Colon (tissue), 2 donors: ENCODE measurements around the gene CASP6.

Source experiments
- FAIRE-seq: peaks from 2 replicates; lab custom pipeline; 2012; peaks lifted over from hg19 to GRCh38; lab: Jason Lieb, UNC
- donor health status: control.
- donor health status: control.

The CASP6 gene

DNA sequence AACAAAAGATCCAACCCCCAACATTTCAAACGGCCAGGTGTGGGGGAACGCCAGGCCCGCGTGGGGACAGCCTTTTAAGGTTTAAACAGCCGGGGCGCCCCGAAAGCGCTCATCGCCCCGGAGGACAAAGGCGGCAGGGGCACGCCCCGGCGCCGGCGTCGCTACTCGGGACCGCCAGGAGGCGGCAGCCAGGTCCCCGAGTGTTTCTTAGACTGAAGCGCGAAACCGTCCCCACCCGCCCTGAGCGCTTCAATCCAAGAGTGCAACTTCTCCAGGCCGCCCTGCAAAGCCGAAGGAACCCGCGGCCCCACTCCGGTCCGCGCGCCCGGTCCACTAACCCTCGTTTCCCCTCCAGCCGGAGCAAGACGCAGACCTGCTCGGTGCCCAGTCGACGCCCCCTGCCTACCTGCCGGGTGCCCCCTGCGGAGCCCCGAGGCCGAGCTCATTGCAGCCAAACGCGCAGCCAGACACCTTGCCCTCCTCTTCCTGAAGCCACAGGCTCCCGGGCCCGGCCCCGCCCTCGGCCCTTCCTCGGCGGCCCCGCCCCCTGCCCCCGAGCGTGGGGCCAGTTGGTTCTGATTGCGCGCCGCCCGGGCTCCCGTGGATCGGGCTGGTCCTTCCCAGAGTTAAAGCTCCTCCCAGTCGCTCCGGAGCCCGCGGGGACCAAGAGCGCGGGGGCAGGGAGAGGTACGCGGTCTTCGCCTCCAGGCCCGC lies at the start of gene CASP6:
Gene CASP6, minus strand, starts transcription at position 496 of the 714 bp plus-strand sequence. Its CDS starts 50 bp downstream, at position 446.
- FAIRE-seq, result no peak

DNA sequence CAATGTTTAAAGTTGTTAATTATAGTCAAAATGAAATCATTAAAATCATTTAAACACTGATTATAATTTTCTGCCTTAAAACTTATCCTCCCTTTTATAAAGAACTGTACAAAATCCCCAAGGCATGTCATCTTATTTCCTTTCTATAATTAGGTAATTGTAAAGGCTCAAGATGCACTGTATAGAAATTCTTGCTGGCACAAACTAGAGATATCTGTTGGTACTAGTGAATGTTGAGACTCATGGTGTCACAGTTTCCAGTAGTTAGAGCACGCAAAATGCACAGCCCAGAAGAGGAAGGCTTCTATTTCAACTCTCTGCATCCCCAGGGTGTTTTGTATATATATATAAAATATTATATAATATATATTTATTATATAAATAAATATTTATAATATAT lies 49.3 kb upstream of the CASP6 start:
- no peak for FAIRE-seq

DNA sequence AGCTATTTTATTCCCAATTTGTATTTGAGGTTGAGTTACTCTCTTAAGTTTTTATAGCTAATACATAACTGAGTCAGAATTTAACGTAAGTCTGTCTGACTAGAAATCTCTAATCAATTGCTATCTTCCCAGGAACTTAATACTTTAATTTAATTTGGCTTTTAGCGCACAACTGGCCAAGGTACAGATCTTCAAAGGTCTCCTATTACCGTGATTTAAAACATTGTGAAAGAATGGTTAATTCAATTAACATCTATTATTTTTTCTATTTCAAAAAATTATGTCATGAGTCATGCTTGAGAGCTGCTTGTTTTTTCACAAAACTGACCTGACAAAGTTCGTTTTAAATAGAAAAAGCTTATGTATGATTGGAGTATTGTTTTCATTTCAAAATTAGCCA lies 48.6 kb upstream of the CASP6 start:
- no peak for FAIRE-seq

DNA sequence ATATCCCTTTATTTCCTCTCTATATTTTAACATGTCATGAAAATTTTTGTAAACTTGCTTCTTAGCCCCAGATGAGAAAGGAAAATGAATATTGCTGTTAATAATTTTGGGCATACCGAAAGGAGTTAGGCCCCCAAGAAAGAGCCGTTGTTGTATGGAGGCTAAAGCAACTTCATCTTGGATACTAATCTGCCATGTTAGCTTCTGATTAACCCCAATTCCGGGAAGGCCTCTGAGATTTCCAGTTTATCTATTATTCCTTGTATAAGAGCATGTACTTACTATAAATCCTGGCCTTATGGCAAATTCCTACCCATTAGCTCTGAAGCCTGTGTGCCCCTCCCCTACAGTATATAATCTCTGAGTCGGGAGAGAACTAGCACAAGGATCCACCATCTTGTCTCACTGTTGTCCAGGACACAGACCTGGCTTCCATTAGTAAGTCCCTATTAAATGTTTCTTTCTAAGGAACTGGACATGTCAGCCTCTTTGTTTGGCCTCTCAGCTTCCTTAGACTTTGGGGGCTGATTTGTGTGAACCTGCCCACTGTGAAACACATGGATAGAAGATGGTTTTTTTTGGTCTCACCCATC lies 47.5 kb upstream of the CASP6 start:
- FAIRE-seq, result no peak

DNA sequence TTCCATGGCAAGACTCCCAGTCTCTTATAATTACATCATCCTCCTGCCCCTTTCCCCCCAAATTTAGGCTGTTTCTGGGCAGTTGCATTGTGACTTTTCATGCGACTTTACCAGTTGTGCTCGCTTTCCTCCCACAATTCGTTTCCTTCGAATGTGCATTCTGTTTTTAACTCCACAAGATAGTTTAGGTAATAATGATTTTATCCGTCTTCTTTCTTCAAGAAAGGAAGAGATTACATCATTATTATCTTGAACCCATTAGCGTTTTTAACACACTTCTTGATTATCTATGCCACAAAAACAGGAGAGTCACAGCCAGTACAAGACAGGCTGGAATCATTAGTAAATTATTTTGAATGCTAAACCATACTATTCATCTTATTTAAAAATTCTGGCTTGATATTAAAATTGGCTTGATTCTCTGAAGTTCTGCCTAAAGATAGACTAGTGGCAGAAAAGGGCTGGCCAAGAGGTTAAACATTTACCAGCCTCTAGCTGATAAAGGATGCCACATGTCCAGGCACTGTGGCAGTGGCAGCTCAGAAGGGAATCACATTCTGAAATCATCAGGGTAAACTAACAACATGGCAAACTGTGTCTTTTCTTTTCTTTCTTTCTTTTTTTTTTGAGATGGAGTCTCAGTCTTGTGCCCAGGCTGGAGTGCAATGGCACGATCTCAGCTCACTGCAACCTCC lies 46.3 kb upstream of the CASP6 start:
- no peak for FAIRE-seq

DNA sequence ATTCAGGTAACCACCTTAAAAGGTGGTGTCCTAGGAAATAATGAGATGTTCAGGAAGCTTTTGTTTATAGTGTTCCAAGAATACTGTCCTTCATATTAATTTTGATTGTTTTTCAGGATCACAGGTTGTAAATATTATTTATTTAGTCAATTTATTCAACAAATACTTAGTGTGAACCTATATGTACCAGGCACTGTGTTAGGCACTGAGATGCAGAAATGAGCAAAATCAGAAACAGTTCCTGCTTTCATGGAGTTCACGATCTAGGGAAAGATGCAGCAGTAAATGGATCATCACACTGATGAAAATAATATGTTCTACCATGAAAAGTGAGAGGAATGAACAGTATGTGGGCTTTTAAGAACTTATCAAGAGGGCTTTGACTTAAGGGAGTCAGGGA lies 44.9 kb upstream of the CASP6 start:
- FAIRE-seq, result no peak

DNA sequence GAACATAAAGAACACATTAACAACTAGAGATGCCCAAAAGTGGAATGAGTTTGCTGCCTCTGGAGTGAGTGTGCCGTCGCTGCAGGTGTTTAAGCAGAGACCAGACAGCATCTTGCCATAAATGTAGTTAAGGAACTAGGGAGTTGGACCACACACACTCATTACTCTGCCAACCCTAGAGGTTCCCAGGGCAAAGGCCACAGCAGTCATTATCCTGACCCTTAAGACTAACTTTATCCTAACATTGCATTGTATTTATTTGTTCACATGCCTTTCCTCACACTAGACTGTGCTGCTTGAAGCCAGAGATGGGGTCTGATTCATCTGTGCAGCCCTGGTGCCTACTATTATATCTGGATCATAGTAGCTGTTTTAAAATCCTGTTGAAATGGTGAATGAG lies 43.5 kb upstream of the CASP6 start:
- no peak for FAIRE-seq

DNA sequence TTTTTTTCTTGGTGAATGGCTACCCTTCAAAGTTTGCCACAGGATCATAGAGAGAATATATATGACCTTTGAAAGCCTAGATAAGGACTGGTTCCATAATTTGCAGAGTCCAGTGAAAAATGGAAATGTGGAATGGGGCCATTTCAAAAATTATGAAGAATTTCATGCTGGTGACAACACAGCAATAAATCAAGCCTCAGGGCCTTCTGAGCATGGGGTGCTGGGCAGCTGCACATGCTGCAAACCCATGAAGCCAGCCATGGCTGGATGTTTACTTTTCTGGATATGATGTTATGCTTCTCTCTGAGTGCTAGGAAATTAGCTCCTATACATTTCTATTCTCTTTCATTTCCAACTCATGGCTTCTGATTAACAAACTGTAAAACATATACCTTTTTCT lies 42.6 kb upstream of the CASP6 start:
- FAIRE-seq, result no peak

DNA sequence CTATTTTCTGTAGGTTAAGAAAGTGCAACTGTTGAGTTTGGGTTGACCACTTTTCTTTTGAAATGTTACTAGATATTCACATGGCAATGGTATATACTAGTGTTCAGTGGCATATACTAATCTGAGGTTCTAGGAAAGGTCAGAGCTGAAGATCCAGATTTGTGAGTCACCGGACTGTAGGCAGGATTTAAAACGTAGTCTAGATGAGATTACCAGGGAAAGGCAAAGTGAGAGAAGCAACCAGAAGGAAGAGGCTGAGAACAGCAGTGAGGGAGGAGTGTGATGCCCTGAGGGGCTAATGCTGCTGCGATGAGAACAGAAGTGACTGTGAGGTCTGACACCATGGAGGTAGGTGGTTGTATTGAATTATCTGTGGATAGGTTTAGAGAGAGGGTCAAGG lies 36.3 kb upstream of the CASP6 start:
- no peak for FAIRE-seq

DNA sequence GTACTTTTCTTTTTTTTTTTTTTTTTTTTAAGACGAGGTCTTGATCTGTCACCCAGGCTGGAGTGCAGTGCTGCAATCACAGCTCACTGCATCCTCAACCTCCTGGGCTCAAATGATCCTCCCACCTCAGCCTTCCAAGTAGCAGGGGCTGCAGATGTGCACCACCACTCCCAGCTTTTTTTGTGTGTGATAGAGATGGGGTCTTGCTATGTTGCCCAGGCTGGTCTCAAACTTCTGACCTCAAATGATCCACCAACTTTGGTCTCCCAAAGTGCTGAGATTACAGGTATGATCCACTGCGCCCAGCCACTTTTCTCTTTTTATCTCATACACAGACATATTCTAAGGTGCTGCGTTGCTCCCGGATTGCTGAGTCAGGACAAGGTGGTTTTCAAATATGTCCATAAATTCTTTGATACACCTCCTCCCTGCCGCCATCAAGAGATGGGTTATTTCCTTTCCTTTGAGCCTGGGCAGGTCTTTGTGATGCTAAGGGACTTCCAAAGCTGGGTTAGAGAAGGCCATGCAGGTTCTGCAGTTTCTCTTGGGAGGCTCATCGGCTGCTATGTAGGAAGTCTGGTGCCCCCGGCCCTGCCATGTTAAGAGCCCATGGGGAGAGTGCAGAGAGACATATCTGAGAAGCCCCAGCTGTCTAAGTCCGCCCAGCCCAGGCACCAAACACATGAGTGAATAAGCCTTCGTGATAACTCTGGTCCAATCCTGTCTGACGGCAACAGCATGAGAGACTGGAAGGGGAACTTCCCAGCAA lies 35.0 kb upstream of the CASP6 start:
- no peak for FAIRE-seq

DNA sequence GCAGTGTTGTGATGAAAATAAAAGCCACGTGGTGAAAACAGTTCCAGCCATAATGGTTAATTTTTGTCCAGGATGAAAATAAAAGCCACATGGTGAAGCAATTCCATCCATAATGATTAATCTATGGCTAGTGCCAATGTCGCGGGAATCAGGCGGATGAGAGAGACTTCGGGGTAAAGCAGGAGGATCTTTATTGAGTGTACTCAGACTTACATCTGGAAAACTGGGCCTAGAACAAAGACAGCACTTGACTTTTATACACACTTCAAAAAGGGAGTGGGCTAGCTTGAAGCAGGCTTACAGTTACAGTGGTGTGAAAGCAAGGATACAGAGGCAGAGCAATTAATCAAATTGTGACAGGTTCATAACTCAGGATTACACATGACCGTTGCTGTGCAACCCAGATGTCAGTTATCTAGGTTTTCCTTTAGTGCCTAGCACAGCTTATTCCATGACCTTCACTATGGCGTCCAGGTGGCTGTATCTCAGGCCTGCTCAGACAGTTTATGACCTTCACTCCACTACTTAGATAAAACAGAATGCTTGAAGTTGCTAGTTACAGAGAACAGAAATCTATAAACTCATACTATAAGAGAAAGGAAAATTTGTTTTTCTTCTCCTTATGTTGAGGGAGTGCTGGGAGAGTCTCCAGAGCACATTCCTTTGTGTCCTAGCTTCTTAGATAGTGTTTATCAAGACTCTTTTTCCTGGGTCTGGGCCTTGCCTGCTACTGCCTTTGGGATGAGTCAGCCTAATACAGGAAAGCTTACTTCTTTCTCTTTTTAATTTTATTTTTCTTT lies 32.5 kb upstream of the CASP6 start:
- no peak for FAIRE-seq

DNA sequence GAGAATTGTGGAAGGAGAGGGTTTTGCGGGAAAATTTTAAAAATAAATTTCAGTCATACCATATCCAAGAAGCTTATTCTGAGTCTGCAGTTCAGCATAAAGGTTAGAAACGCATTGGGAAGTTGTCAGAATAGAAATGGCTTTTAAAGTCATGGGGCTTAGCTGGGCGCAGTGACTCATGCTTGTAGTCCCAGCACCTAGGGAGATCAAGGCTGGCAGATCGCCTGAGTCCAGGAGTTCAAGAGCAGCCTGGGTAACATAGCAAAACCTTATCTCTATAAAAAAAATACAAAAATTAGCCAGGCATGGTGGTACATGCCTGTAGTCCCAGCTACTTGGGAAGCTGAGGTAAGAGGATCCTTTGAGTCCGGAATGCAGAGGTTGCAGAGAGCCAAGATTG lies 30.5 kb upstream of the CASP6 start:
- FAIRE-seq, result no peak

DNA sequence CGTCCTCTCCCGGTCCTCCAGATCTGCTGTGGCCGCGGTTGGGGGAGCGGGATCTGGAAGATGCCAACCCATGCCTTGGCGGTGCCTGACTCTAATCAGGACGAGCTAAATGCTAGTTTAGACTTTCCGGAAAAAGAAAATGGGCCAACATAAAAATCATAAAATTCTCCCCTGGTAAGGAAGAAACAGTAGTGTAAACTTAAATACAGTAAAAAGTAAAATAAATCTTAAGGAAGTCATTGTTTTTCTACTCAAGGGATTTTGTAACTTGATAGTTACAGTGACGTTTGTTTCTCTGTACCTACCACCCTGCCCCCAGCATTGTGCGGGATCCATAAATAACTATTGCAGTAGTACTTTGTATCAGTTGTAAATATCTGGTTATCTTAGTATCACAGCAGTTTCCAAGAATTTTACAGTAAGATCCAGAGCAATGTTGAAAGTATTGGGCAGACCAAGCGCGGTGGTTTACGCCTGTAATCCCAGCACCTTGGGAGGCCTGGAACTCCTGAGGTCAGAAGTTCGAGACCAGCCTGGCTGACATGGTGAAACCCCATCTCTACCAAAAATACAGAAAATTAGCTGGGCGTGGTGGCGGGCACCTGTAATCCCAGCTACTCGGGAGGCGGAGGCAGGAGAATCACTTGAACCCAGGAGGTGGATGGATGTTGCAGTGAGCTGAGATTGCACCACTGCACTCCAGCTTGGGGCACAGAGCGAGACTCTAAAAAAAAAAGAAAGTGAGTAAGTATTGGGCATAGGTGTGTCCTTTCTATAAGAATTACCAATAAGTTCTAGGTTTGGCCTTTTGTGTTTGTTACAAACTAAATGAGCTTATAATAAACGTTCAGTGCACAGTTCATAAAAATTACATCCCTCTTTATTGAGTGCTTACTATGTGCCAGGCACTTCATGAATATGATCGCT lies 27.6 kb upstream of the CASP6 start:
- FAIRE-seq, result no peak

DNA sequence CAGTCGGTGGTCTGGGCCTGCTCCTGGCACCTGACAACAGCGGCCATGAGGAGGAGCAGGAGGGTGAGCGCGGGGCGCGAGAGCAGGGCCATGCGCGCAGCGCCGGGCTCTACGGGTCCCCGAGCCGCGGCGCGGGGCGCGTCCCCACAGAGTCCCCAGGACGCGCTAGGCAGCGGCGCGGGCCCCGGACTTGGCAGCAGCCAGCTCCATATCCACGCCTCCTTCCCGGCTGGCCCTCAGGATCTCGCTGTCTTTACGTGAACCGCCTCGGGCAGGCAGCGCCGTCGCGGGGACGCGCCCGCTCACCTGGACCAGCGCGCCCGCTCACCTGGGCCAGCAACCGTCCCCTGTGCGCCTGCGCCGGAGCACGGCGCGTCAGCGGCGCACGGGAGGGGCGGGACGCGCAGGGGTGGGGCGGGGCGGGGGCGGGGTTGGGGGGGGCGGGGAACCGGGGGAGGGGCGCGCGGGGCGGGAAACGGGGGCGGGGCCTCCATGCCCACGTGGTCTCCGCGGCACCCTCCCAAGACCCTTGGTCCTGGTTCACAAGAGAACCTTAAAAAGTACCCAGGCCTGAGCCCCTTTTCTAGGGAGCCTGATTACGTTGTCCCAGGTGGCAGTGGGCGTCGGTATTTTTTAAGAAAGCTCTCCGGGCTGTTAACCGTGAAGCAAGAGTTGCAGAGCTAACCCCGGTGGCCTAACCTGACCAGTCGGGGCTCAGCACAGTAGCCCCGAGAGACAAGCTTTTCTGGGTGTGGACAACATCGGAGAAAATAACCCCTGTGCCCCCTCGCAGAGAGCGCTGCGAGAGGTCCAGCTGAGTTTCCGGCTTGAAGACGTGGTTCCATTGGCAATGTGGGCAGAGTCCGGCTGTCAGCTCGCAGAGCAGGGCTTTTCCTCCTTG lies 26.7 kb upstream of the CASP6 start, which contains the start of gene PLA2G12A:
Gene PLA2G12A, minus strand, starts transcription at position 353 of the 901 bp plus-strand sequence. Its CDS starts 261 bp downstream, at position 92.
- no peak for FAIRE-seq

DNA sequence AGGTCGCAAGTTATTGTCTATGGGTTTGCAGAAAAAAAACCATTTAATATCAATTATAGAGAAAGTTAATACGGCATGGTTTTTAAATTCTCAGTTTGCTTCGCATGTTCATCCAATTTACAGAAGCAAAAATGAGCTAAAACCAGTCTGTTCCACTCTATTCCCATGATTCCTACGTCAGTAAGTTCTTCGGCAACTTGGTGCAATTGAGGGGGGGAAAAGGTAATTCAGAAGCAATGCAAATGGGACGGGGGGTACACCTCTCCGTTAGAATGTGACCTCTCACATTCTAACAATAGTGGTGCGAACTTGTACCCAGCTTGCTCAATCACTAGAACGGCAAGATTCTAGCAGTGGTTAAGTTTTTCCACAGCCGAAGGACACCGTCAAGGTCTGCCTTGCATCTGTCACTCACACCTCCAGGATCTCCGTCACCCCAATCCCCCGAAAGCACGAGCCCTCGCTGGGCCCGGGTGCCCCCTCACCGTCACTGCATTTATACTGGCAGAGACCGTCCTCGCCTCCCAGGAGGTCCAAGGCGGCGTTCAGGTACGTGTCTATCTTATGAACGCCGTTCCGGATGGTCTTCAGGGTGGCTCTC lies 26.0 kb upstream of the CASP6 start:
- no peak for FAIRE-seq

DNA sequence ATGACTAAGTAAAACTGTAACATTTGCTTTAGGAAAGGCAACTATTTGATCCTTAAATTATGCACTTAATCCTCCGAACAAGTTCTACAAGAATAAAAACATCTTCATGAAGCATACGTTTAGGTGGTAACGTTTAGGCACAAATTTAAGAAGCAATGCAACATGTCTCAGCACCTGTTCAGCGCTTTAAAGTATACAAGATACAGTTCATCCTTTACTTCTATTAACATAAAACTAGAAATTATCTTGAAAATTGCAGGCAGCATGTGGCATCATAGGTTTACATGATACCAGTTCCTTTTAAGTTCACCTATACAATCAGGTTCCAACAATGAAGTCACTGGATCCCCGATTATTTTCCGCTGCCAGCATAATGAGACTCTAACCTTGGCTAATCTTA lies 25.1 kb upstream of the CASP6 start:
- FAIRE-seq, result no peak

DNA sequence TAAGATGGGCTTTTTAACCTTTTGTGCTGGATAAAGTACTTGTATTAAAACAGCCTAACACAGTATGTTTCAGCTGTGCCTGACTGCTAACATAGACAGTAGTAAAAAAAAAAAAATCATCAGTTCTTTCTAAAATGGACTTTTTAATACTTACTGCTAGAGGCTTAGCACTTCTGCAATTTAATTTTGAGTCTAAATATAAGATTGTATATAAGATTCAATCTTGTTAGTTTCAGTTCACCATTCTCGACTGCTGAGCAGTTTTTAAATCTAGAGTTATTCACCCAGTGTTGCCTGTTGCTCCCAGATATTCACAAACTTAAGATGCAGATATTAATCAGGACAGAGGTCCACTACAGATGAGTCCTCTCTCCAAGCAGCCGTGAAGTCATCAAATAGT lies 19.9 kb upstream of the CASP6 start:
- no peak for FAIRE-seq

DNA sequence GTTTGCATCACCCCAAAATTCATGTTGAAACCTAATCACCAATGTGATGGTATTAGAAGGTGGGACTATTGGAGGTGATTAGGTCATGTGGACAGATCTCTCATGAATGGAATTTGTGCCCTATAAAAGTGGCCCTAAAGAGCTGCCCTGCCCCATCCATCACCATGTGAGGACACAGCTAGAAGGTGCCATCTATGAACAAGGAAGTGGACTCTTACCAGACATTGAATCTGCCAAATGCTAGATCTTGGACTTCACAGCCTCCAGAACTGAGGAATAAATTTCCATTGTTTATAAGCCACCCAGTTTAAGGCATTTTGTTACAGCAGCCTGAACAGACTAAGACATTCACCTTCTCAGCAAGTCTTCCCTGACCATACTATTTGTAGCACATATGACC lies 19.1 kb upstream of the CASP6 start:
- FAIRE-seq, result no peak

DNA sequence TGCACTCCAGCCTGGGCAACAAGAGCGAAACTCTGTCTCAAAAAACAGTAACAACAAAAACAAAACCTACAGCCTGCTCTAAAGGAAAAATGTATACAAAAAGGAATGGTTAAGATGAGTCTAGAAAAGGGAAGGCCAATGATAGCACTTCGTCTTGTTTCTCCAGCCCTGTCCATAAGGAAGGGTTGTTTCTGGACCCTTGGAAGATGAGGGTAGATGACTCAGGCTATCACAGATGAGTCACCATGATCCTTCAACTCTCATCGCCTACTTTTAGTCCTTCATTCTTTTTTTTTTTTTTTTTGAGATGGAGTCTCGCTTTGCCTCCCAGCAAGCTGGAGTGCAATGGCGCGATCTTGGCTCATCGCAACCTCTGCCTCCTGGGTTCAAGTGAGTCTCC lies 17.8 kb upstream of the CASP6 start:
- no peak for FAIRE-seq
